ENCODE data around the gene SGCB. TPM values are rescaled to one million over a fixed set of nuclear protein-coding genes. Genes with fewer than 3 reads are reported as not detected.

Gene SGCB
- total and polyA plus RNA-seq, 3 donors from 2014 or later = 32.8 to 52.2 (median 35.7) TPM

DNA sequence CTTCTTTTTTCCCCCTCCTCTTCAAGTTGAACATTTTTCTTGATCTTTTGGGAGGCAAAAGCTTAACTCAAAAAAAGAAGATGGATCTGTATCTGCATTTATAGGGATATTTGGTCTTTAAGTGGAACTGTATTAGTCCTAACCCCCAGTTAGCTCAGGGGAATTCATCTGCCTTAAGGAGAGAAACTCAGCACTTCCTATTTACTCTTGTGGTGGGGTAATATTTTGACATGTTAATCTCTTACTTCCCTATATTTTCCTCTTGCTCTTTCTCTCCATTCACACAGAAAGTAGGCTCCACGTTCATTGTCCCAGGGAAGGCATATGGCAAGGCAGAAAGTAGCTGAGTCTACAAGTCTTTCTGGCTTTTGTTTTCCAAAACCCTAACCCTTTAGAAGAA lies 23.2 kb downstream of the SGCB start:
- Histone ChIP-seq H3K36me3 (ENCODE audit: low read depth, missing control alignments) (no peaks in the 10 kb centered on the region), H3K4me1 (peaks cover 5% of the 10 kb centered on the region), H3K27ac (no peak overlapping the region), H3K4me3 (no peak overlapping the region), H3K27me3 (no peaks in the 10 kb centered on the region), H3K9me3 (no peaks in the 10 kb centered on the region)
- no peak for DNase-seq
- 71 to 79% methylated on average over 1 of the region's 1 CpG for WGBS, 2 donors
- TF ChIP-seq POLR2A (IDR thresholded peaks at IDR 0.05) (no peak), CTCF (IDR thresholded peaks at IDR 0.05) (no peak)
- intact Hi-C loops (cut with DNase I; ENCODE audit: low total_unique reads) = no loop called here

- no peak overlapping the region for H3K4me3 ChIP-seq
- TF ChIP-seq CTCF (IDR thresholded peaks at IDR 0.05) (no peak), POLR2A (IDR thresholded peaks at IDR 0.05) (no peak)
- no peaks in the 10 kb centered on the region for H3K27me3 ChIP-seq
- 88 to 89% methylated on average over 1 of the region's 1 CpG for WGBS, 2 donors
- no peak for DNase-seq
- no peaks in the 10 kb centered on the region for H3K36me3 ChIP-seq (ENCODE audit: low read depth, missing control alignments)
- H3K4me1 ChIP-seq = no peaks in the 10 kb centered on the region
- no peak overlapping the region for H3K27ac ChIP-seq
- H3K9me3 ChIP-seq = no peaks in the 10 kb centered on the region
- intact Hi-C loops (cut with DNase I; ENCODE audit: low total_unique reads) = no loop called here
Measured at GRCh38 chr4:52012651-52013050, 25.4 kb downstream of the SGCB start.

- no peak for DNase-seq
- Histone ChIP-seq H3K36me3 (ENCODE audit: low read depth, missing control alignments) (no peaks in the 10 kb centered on the region), H3K4me3 (no peak overlapping the region), H3K9me3 (no peaks in the 10 kb centered on the region), H3K27me3 (no peaks in the 10 kb centered on the region), H3K27ac (no peak overlapping the region), H3K4me1 (no peaks in the 10 kb centered on the region)
- WGBS, 2 donors = 88 to 98% methylated on average over 2 of the region's 2 CpGs
- intact Hi-C loops (cut with DNase I; ENCODE audit: low total_unique reads) = no loop called here
- TF ChIP-seq CTCF (IDR thresholded peaks at IDR 0.05) (no peak), POLR2A (IDR thresholded peaks at IDR 0.05) (no peak)
Measured at GRCh38 chr4:52010986-52011385, 27.1 kb downstream of the SGCB start.

GRCh38 chr4:52006887-52007286 lies 31.2 kb downstream of the SGCB start:
- no peaks in the 10 kb centered on the region for H3K36me3 ChIP-seq (ENCODE audit: low read depth, missing control alignments)
- WGBS, 2 donors = 97 to 100% methylated on average over 4 of the region's 4 CpGs
- no peak for DNase-seq
- no peak overlapping the region for H3K27ac ChIP-seq
- no peaks in the 10 kb centered on the region for H3K4me1 ChIP-seq
- no peaks in the 10 kb centered on the region for H3K27me3 ChIP-seq
- intact Hi-C loops (cut with DNase I; ENCODE audit: low total_unique reads) = no loop called here
- TF ChIP-seq CTCF (IDR thresholded peaks at IDR 0.05) (no peak), POLR2A (IDR thresholded peaks at IDR 0.05) (no peak)
- H3K9me3 ChIP-seq = no peaks in the 10 kb centered on the region
- no peak overlapping the region for H3K4me3 ChIP-seq

GRCh38 chr4:52005604-52006273 lies 32.4 kb downstream of the SGCB start:
- 86 to 94% methylated on average over 2 of the region's 2 CpGs for WGBS, 2 donors
- no peak overlapping the region for H3K4me3 ChIP-seq
- H3K36me3 ChIP-seq (ENCODE audit: low read depth, missing control alignments) = no peaks in the 10 kb centered on the region
- DNase-seq = no peak
- H3K4me1 ChIP-seq = no peaks in the 10 kb centered on the region
- no peak overlapping the region for H3K27ac ChIP-seq
- TF ChIP-seq POLR2A (IDR thresholded peaks at IDR 0.05) = no peak
- TF ChIP-seq CTCF (IDR thresholded peaks at IDR 0.05) = no peak
- H3K27me3 ChIP-seq = no peaks in the 10 kb centered on the region
- intact Hi-C loops (cut with DNase I; ENCODE audit: low total_unique reads) = no loop called here
- H3K9me3 ChIP-seq = no peaks in the 10 kb centered on the region

All from testis (tissue), 3 donors.